HEK293 (cell line): ENCODE measurements around the gene JAK3.

Experiments used
- CTCF ChIA-PET: fragments of 350-600 bp; formaldehyde crosslinking; extraction: SDS; loops from one replicate; lab custom pipeline; 2021; ENCODE audit warnings: antibody characterized with exemption; lab: Yijun Ruan, JAX
- POLR2A ChIA-PET: fragments of 300-600 bp; formaldehyde crosslinking; extraction: SDS; loops from one replicate; lab custom pipeline; 2020; ENCODE audit warnings: antibody characterized with exemption, inconsistent platforms; lab: Yijun Ruan, JAX
- H3K27ac ChIP-seq: fragments of 200-500 bp; sonication (Bioruptor generic); 2 replicates; pipeline ENCODE4 v1.5.1; 2014; ENCODE audit warnings: low read depth, low read length, control low read depth, inconsistent platforms; ENCODE audit errors: extremely low read depth
- H3K36me3 ChIP-seq, 2 experiments: fragments of 200-500 bp in 1 of 2; sonication (Bioruptor generic) in 1 of 2; 1 replicate in 1 of 2; 2 replicates in 1 of 2; pipeline ENCODE4 v1.5.1; 2014 to 2017; ENCODE audit warnings: inconsistent platforms in 2 of 2, low read length in 2 of 2; ENCODE audit not compliant: control insufficient read depth in 2 of 2, insufficient read depth in 1 of 2
- H3K4me1 ChIP-seq: fragments of 200-500 bp; sonication (Bioruptor generic); 2 replicates; pipeline ENCODE4 v1.5.1; 2014; ENCODE audit warnings: mild to moderate bottlenecking, low read length, inconsistent platforms; ENCODE audit not compliant: control insufficient read depth, insufficient read depth
- H3K4me3 ChIP-seq: 2 replicates; pipeline ENCODE4 v1.5.1; 2011; ENCODE audit warnings: low read depth, mild to moderate bottlenecking, control low read depth, low read length, moderate library complexity
- H3K9me3 ChIP-seq: fragments of 200-500 bp; sonication (Bioruptor generic); 2 replicates; pipeline ENCODE4 v1.5.1; 2014; ENCODE audit warnings: low read depth, low read length, inconsistent platforms; ENCODE audit not compliant: control insufficient read depth, insufficient read depth
- BCL11A ChIP-seq: fragments of 450-650 bp; formaldehyde crosslinking; IDR thresholded peaks from 2 replicates; pipeline ENCODE4 v1.5.1; 2016; ENCODE audit warnings: low read depth, missing biosample characterization, missing genetic modification characterization
- GLIS1 ChIP-seq: fragments of 450-650 bp; formaldehyde crosslinking; IDR thresholded peaks from 2 replicates; pipeline ENCODE4 v1.5.1; 2016; ENCODE audit warnings: missing biosample characterization, missing genetic modification characterization
- KLF7 ChIP-seq: fragments of 450-650 bp; formaldehyde crosslinking; IDR thresholded peaks from 2 replicates; pipeline ENCODE4 v1.5.1; 2016; ENCODE audit warnings: missing biosample characterization, missing genetic modification characterization, borderline replicate concordance
- OSR2 ChIP-seq: fragments of 450-650 bp; formaldehyde crosslinking; IDR thresholded peaks from 2 replicates; pipeline ENCODE4 v1.5.1; 2016; ENCODE audit warnings: missing biosample characterization, missing genetic modification characterization
- SCRT2 ChIP-seq: fragments of 450-650 bp; formaldehyde crosslinking; IDR thresholded peaks from 2 replicates; pipeline ENCODE4 v1.5.1; 2016; ENCODE audit warnings: missing biosample characterization, missing genetic modification characterization
- YY2 ChIP-seq: fragments of 450-650 bp; formaldehyde crosslinking; IDR thresholded peaks from 2 replicates; pipeline ENCODE4 v1.5.1; 2016; ENCODE audit warnings: missing biosample characterization, missing genetic modification characterization
- ZBTB48 ChIP-seq: fragments of 450-650 bp; formaldehyde crosslinking; IDR thresholded peaks from 2 replicates; pipeline ENCODE4 v1.5.1; 2016; ENCODE audit warnings: missing biosample characterization, missing genetic modification characterization
- ZNF121 ChIP-seq: fragments of 450-650 bp; formaldehyde crosslinking; IDR thresholded peaks from 2 replicates; pipeline ENCODE4 v1.5.1; 2016; ENCODE audit warnings: missing biosample characterization, missing genetic modification characterization
- ZNF146 ChIP-seq: fragments of 450-650 bp; formaldehyde crosslinking; IDR thresholded peaks from 2 replicates; pipeline ENCODE4 v1.5.1; 2016; ENCODE audit warnings: missing biosample characterization, missing genetic modification characterization
- ZNF23 ChIP-seq: fragments of 450-650 bp; formaldehyde crosslinking; IDR thresholded peaks from 2 replicates; pipeline ENCODE4 v1.5.1; 2016; ENCODE audit warnings: missing biosample characterization, missing genetic modification characterization, borderline replicate concordance
- ZNF26 ChIP-seq: fragments of 450-650 bp; formaldehyde crosslinking; IDR thresholded peaks from 2 replicates; pipeline ENCODE4 v1.5.1; 2016; ENCODE audit warnings: missing biosample characterization, missing genetic modification characterization
- ZNF302 ChIP-seq: fragments of 450-650 bp; formaldehyde crosslinking; IDR thresholded peaks from 2 replicates; pipeline ENCODE4 v1.5.1; 2016; ENCODE audit warnings: missing biosample characterization, missing genetic modification characterization, low read depth
- ZNF391 ChIP-seq: fragments of 450-650 bp; formaldehyde crosslinking; IDR thresholded peaks from 2 replicates; pipeline ENCODE4 v1.5.1; 2016; ENCODE audit warnings: low read depth, missing biosample characterization, missing genetic modification characterization, borderline replicate concordance
- ZNF513 ChIP-seq: fragments of 450-650 bp; IDR thresholded peaks from 2 replicates; pipeline ENCODE4 v1.5.1; 2018; ENCODE audit warnings: missing biosample characterization, missing genetic modification characterization
- ZNF561 ChIP-seq: fragments of 450-650 bp; IDR thresholded peaks from 2 replicates; pipeline ENCODE4 v1.5.1; 2018; ENCODE audit warnings: missing biosample characterization, missing genetic modification characterization, borderline replicate concordance
- ZNF610 ChIP-seq: fragments of 450-650 bp; formaldehyde crosslinking; IDR thresholded peaks from 2 replicates; pipeline ENCODE4 v1.5.1; 2016; ENCODE audit warnings: missing biosample characterization, missing genetic modification characterization, borderline replicate concordance
- ZNF654 ChIP-seq: fragments of 450-650 bp; formaldehyde crosslinking; IDR thresholded peaks from 2 replicates; pipeline ENCODE4 v1.5.1; 2016; ENCODE audit warnings: low read depth, missing biosample characterization, missing genetic modification characterization
- ZNF747 ChIP-seq: fragments of 450-650 bp; formaldehyde crosslinking; IDR thresholded peaks from 2 replicates; pipeline ENCODE4 v1.5.1; 2016; ENCODE audit warnings: missing biosample characterization, missing genetic modification characterization
- ZNF768 ChIP-seq: fragments of 450-650 bp; formaldehyde crosslinking; IDR thresholded peaks from 2 replicates; pipeline ENCODE4 v1.5.1; 2018; ENCODE audit warnings: missing biosample characterization, mild to moderate bottlenecking, missing genetic modification characterization
- ZNF792 ChIP-seq: fragments of 450-650 bp; formaldehyde crosslinking; IDR thresholded peaks from 2 replicates; pipeline ENCODE4 v1.5.1; 2016; ENCODE audit warnings: missing biosample characterization, missing genetic modification characterization
- ZNF843 ChIP-seq: fragments of 450-650 bp; formaldehyde crosslinking; IDR thresholded peaks from 2 replicates; pipeline ENCODE4 v1.5.1; 2016; ENCODE audit warnings: missing biosample characterization, missing genetic modification characterization
- ZXDB ChIP-seq: fragments of 450-650 bp; formaldehyde crosslinking; IDR thresholded peaks from 2 replicates; pipeline ENCODE4 v1.5.1; 2016; ENCODE audit warnings: missing biosample characterization, missing genetic modification characterization
- TF ChIP-seq, protein P1 (sequence below): fragments of 450-650 bp; formaldehyde crosslinking; IDR thresholded peaks from 2 replicates; pipeline ENCODE4 v1.5.1; 2017; ENCODE audit warnings: missing biosample characterization, missing genetic modification characterization
- TF ChIP-seq, protein P2 (sequence below): fragments of 450-650 bp; formaldehyde crosslinking; IDR thresholded peaks from 2 replicates; pipeline ENCODE4 v1.5.1; 2016; ENCODE audit warnings: missing biosample characterization, missing genetic modification characterization
- TF ChIP-seq, protein P3 (sequence below): fragments of 450-650 bp; formaldehyde crosslinking; IDR thresholded peaks from 2 replicates; pipeline ENCODE4 v1.5.1; 2016; ENCODE audit warnings: missing biosample characterization, missing genetic modification characterization
- TF ChIP-seq, protein P4 (sequence below): fragments of 450-650 bp; formaldehyde crosslinking; IDR thresholded peaks from 2 replicates; pipeline ENCODE4; 2016; ENCODE audit warnings: missing biosample characterization, missing genetic modification characterization

The JAK3 gene

GRCh38 chr19:17855280-17856152 lies 7.7 kb upstream of the JAK3 start (continued):
- TF ChIP-seq ZXDB (tag by site-specific recombination) (peak; percentile 23; the same call in 1 of the 2 replicates), ZNF121 (tag by site-specific recombination) (no peak), BCL11A (no peak), ZNF843 (tag by site-specific recombination) (no peak), ZNF654 (tag by site-specific recombination) (peak; percentile 95), ZNF23 (tag by site-specific recombination) (no peak), YY2 (tag by site-specific recombination) (no peak), KLF7 (tag by site-specific recombination) (no peak)
- TF ChIP-seq, protein P1, sequence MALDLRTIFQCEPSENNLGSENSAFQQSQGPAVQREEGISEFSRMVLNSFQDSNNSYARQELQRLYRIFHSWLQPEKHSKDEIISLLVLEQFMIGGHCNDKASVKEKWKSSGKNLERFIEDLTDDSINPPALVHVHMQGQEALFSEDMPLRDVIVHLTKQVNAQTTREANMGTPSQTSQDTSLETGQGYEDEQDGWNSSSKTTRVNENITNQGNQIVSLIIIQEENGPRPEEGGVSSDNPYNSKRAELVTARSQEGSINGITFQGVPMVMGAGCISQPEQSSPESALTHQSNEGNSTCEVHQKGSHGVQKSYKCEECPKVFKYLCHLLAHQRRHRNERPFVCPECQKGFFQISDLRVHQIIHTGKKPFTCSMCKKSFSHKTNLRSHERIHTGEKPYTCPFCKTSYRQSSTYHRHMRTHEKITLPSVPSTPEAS = no peak
- TF ChIP-seq, protein P2, sequence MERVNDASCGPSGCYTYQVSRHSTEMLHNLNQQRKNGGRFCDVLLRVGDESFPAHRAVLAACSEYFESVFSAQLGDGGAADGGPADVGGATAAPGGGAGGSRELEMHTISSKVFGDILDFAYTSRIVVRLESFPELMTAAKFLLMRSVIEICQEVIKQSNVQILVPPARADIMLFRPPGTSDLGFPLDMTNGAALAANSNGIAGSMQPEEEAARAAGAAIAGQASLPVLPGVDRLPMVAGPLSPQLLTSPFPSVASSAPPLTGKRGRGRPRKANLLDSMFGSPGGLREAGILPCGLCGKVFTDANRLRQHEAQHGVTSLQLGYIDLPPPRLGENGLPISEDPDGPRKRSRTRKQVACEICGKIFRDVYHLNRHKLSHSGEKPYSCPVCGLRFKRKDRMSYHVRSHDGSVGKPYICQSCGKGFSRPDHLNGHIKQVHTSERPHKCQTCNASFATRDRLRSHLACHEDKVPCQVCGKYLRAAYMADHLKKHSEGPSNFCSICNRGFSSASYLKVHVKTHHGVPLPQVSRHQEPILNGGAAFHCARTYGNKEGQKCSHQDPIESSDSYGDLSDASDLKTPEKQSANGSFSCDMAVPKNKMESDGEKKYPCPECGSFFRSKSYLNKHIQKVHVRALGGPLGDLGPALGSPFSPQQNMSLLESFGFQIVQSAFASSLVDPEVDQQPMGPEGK = no peak

DNA sequence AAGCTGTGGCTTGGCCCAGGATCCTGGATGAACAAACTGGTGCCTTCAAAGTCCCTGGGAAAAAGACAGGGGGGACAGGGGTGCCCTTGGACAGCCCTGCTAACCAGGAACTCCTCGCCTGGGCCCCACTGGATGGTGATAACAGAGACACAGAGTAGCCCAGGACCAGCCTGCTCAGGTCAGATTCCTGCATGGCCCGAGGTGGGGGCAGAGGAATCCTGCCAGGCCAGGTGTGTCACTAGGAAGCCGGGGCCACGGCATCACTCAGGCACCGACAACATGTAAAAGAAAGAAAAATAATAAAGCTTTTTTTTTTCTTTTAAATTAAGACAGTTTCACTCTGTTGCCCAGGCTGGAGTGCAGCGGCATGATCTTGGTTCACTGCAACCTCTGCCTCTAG lies 6.3 kb upstream of the JAK3 start:
- Histone ChIP-seq H3K36me3 (no peaks in the 10 kb centered on the region), H3K4me3 (no peak overlapping the region), H3K9me3 (no peaks in the 10 kb centered on the region), H3K27ac (no peak overlapping the region), H3K4me1 (0 out of 2 replicates have a peak, but pooled peaks cover under 1% of the 10 kb centered on the region)
- POLR2A ChIA-PET = interaction anchor here (0.7 to 0.8 kb wide), 2 partner anchors 30 to 117 kb away, joined by 4 to 11 read pairs; no protein-coding TSS in a partner anchor
- CTCF ChIA-PET = interaction anchor here (0.6 to 2.2 kb wide), 8 partner anchors 69 to 594 kb away, joined by 3 to 5 read pairs (median 4); no protein-coding TSS in a partner anchor
- TF ChIP-seq ZBTB48 (tag by site-specific recombination) = no peak
- TF ChIP-seq ZNF146 (tag by site-specific recombination) = no peak
- no peak for TF ChIP-seq GLIS1 (tag by site-specific recombination)
- TF ChIP-seq ZNF792 (tag by site-specific recombination) = no peak
- no peak for TF ChIP-seq ZNF561 (tag by site-specific recombination)
- TF ChIP-seq ZNF610 = no peak
- no peak for TF ChIP-seq ZNF747 (tag by site-specific recombination)
- TF ChIP-seq, protein P3, sequence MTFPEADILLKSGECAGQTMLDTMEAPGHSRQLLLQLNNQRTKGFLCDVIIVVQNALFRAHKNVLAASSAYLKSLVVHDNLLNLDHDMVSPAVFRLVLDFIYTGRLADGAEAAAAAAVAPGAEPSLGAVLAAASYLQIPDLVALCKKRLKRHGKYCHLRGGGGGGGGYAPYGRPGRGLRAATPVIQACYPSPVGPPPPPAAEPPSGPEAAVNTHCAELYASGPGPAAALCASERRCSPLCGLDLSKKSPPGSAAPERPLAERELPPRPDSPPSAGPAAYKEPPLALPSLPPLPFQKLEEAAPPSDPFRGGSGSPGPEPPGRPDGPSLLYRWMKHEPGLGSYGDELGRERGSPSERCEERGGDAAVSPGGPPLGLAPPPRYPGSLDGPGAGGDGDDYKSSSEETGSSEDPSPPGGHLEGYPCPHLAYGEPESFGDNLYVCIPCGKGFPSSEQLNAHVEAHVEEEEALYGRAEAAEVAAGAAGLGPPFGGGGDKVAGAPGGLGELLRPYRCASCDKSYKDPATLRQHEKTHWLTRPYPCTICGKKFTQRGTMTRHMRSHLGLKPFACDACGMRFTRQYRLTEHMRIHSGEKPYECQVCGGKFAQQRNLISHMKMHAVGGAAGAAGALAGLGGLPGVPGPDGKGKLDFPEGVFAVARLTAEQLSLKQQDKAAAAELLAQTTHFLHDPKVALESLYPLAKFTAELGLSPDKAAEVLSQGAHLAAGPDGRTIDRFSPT (tag by site-specific recombination) = no peak
- no peak for TF ChIP-seq OSR2 (tag by site-specific recombination)
- TF ChIP-seq, protein P4, sequence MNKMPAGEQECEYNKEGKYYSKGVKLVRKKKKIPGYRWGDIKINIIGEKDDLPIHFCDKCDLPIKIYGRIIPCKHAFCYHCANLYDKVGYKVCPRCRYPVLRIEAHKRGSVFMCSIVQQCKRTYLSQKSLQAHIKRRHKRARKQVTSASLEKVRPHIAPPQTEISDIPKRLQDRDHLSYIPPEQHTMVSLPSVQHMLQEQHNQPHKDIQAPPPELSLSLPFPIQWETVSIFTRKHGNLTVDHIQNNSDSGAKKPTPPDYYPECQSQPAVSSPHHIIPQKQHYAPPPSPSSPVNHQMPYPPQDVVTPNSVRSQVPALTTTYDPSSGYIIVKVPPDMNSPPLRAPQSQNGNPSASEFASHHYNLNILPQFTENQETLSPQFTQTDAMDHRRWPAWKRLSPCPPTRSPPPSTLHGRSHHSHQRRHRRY = no peak
- TF ChIP-seq ZNF513 (tag by site-specific recombination) = no peak
- no peak for TF ChIP-seq ZNF26 (tag by site-specific recombination)
- no peak for TF ChIP-seq ZNF302
- TF ChIP-seq ZNF391 (tag by site-specific recombination) = no peak
- TF ChIP-seq SCRT2 = no peak
- TF ChIP-seq ZNF768 (tag by site-specific recombination) = no peak
